ENCODE data around the gene NR2F1. TPM values are rescaled to one million over a fixed set of nuclear protein-coding genes. Genes with fewer than 3 reads are reported as not detected.

The NR2F1 gene
- total RNA-seq, 1 experiment from 2014 or later = not detected

- H3K27me3 ChIP-seq (ENCODE audit: insufficient read depth, low read length) = peaks cover 32% of the 10 kb centered on the region
- no peaks in the 10 kb centered on the region for H3K79me2 ChIP-seq (ENCODE audit: insufficient read depth, low read length)
- no peak overlapping the region for H2BK5ac ChIP-seq (ENCODE audit: insufficient read length, low read length)
- H3K4me2 ChIP-seq (ENCODE audit: insufficient read depth, insufficient read length, low read length) = no peak overlapping the region
- no peak overlapping the region for H4K5ac ChIP-seq (ENCODE audit: insufficient read length, low read depth, low read length)
- peaks cover 3% of the 10 kb centered on the region for H3K23me2 ChIP-seq (ENCODE audit: insufficient read length, low read depth, low read length, poor library complexity, severe bottlenecking)
- Mint-ChIP-seq H3K27ac (no peak overlapping the region), H3K27me3 (ENCODE audit: low read depth) (peaks cover 12% of the 10 kb centered on the region), H3K4me1 (peaks cover 22 to 26% of the 10 kb centered on the region in 2 experiments), H3K36me3 (ENCODE audit: insufficient read depth in 1 of 3, low read depth in 3 of 3) (no peaks in the 10 kb centered on the region), H3K4me3 (no peak overlapping the region), H3K9me3 (no peaks in the 10 kb centered on the region)
- H3T11ph ChIP-seq (ENCODE audit: low read length) = no peak overlapping the region
- H3K27ac ChIP-seq (ENCODE audit: insufficient read length, low read depth, low read length) = no peak overlapping the region
- H3K23ac ChIP-seq (ENCODE audit: insufficient read length, low read depth, low read length) = no peak overlapping the region
- no peak overlapping the region for H2BK120ac ChIP-seq (ENCODE audit: low read depth, low read length, poor library complexity, severe bottlenecking)
- no peak overlapping the region for H3K9ac ChIP-seq (ENCODE audit: extremely low read depth, insufficient read length, low read length)
- H2BK15ac ChIP-seq (ENCODE audit: low read depth, low read length) = no peak overlapping the region
- peaks cover 3% of the 10 kb centered on the region; the same call in 1 of the 2 replicates for H3K4me1 ChIP-seq (ENCODE audit: insufficient read depth, low read length)
- no peak overlapping the region for H3K18ac ChIP-seq (ENCODE audit: insufficient read length, low read depth, low read length)
- WGBS (ENCODE audit: extremely low coverage, insufficient read length, low lambda C conversion rate) = no CpG with 5 or more reads among the region's 1 CpG
- H3K14ac ChIP-seq (ENCODE audit: insufficient read depth, low read length) = no peak overlapping the region
- no peaks in the 10 kb centered on the region for H4K20me1 ChIP-seq (ENCODE audit: control insufficient read depth, insufficient read depth, insufficient read length)
- no peaks in the 10 kb centered on the region for H3K9me3 ChIP-seq (ENCODE audit: control insufficient read depth, low read depth, low read length)
- no peak for DNase-seq
- no peak overlapping the region for H2BK20ac ChIP-seq (ENCODE audit: low read depth, low read length, poor library complexity, severe bottlenecking)
- H2BK12ac ChIP-seq (ENCODE audit: insufficient read length, low read depth, low read length) = no peak overlapping the region
- H3K4ac ChIP-seq (ENCODE audit: low read depth, low read length) = no peak overlapping the region
- H2AK5ac ChIP-seq (ENCODE audit: insufficient read length, low read length) = no peak overlapping the region
- no peak overlapping the region for H4K8ac ChIP-seq (replicated peaks; ENCODE audit: insufficient read length, low read depth, low read length)
- TF ChIP-seq CTCF (conservative IDR thresholded peaks at IDR 0.05) = no peak
- H2AFZ ChIP-seq (ENCODE audit: low read length) = no peak overlapping the region
- no peak overlapping the region for H3K56ac ChIP-seq (ENCODE audit: insufficient read length, low read depth, low read length)
- H3K79me1 ChIP-seq (ENCODE audit: insufficient read depth, low read depth, low read length, poor library complexity, severe bottlenecking) = no peaks in the 10 kb centered on the region
- H4K91ac ChIP-seq (ENCODE audit: insufficient read length, low read depth, low read length) = no peak overlapping the region
These were observed 15.6 kb upstream of the NR2F1 start for GRCh38 chr5:93567424-93567823.
